Activated effector memory CD4-positive, alpha-beta T cell treated with Interleukin-2 at 50 U/mL for 16 hours (primary cell): ENCODE results near the gene LRCH4.

Source experiments
- DNase-seq: peaks from one replicate; pipeline ENCODE4 v3.0.0-alpha.2; 2020

Gene LRCH4

GRCh38 chr7:100604976-100605911, 19.3 kb upstream of the LRCH4 start:
- DNase-seq = peak; percentile 27

- DNase-seq = peak; percentile 67
Observed at GRCh38 chr7:100604028-100604975, 18.4 kb upstream of the LRCH4 start.

- no peak for DNase-seq
Observed at GRCh38 chr7:100603726-100604027, 17.7 kb upstream of the LRCH4 start.

- no peak for DNase-seq
Observed at GRCh38 chr7:100602889-100603725, 17.2 kb upstream of the LRCH4 start.

GRCh38 chr7:100600730-100601038, 14.8 kb upstream of the LRCH4 start:
- no peak for DNase-seq

GRCh38 chr7:100599911-100600729, 14.2 kb upstream of the LRCH4 start:
- DNase-seq = no peak

GRCh38 chr7:100598425-100598824, 12.5 kb upstream of the LRCH4 start:
- no peak for DNase-seq

GRCh38 chr7:100595188-100595587, 9.3 kb upstream of the LRCH4 start:
- no peak for DNase-seq

GRCh38 chr7:100591596-100591995, 5.7 kb upstream of the LRCH4 start:
- no peak for DNase-seq

GRCh38 chr7:100590077-100590737, 4.3 kb upstream of the LRCH4 start:
- DNase-seq = no peak

- no peak for DNase-seq
Observed at GRCh38 chr7:100589341-100589947, 3.5 kb upstream of the LRCH4 start.

- DNase-seq = no peak
Observed at GRCh38 chr7:100588438-100588837, 2.5 kb upstream of the LRCH4 start.

- DNase-seq = peak; percentile 99
Observed at GRCh38 chr7:100586266-100587025, 517 bp upstream of the LRCH4 start, which contains the start of gene FBXO24. FBXO24 (plus strand) TSS chr7:100586328; CDS start chr7:100586626, 298 bp downstream.

- DNase-seq = no peak
Observed at GRCh38 chr7:100584683-100585510, 1.0 kb downstream of the LRCH4 start.

- no peak for DNase-seq
Observed at GRCh38 chr7:100584054-100584682, 1.8 kb downstream of the LRCH4 start.

- DNase-seq = peak; percentile 69
Observed at GRCh38 chr7:100583132-100584053, 2.5 kb downstream of the LRCH4 start.

GRCh38 chr7:100582650-100583049, 3.3 kb downstream of the LRCH4 start:
- DNase-seq = no peak
